Neutrophil (primary cell): ENCODE results near the gene COL16A1.

ENCODE experiments used
- H3K27ac ChIP-seq: fragments of 200-600 bp; sonication (generic); 2 replicates; pipeline ENCODE4 v1.5.1; 2016; ENCODE audit warnings: mild to moderate bottlenecking, moderate library complexity
- H3K27me3 ChIP-seq: fragments of 200-600 bp; sonication (generic); 2 replicates; pipeline ENCODE4 v1.6.0; 2016; ENCODE audit warnings: mild to moderate bottlenecking
- H3K36me3 ChIP-seq: fragments of 200-600 bp; sonication (generic); 2 replicates; pipeline ENCODE4 v1.5.1; 2017
- H3K4me1 ChIP-seq, 2 experiments: fragments of 200-600 bp in 1 of 2; sonication (generic) in 1 of 2; 1 replicate in 1 of 2; 2 replicates in 1 of 2; pipeline versions ENCODE4 v1.5.1 to v1.6.1; 2013 to 2016; ENCODE audit warnings: low read depth in 1 of 2, low read length in 1 of 2, mild to moderate bottlenecking in 1 of 2, moderate library complexity in 1 of 2; ENCODE audit not compliant: control insufficient read depth in 1 of 2, insufficient read depth in 1 of 2
- H3K4me3 ChIP-seq, 2 experiments: fragments of 200-600 bp in 1 of 2; sonication (generic) in 1 of 2; 1 replicate in 1 of 2; 2 replicates in 1 of 2; pipeline ENCODE4 v1.5.1; 2013 to 2016; ENCODE audit warnings: low read depth in 1 of 2, low read length in 1 of 2, mild to moderate bottlenecking in 1 of 2, moderate library complexity in 1 of 2
- H3K9me3 ChIP-seq: fragments of 200-600 bp; sonication (generic); 2 replicates; pipeline ENCODE4 v1.5.1; 2016
- CTCF ChIP-seq: fragments of 200-600 bp; sonication (generic); IDR thresholded peaks from 2 replicates; pipeline ENCODE4 v1.5.1; 2016; ENCODE audit warnings: antibody characterized with exemption

The COL16A1 gene

GRCh38 chr1:31640179-31640578 is 63.6 kb downstream of the COL16A1 start:
- no peak for TF ChIP-seq CTCF
- Histone ChIP-seq H3K27ac (peak overlapping the region; percentile 84), H3K36me3 (peaks cover under 1% of the 10 kb centered on the region), H3K9me3 (no peaks in the 10 kb centered on the region), H3K4me1 (peaks cover 76 to 78% of the 10 kb centered on the region in 2 experiments), H3K27me3 (no peaks in the 10 kb centered on the region), H3K4me3 (peak overlapping the region in 1 of 2 experiments; percentile 23)

GRCh38 chr1:31639543-31639942 is 64.3 kb downstream of the COL16A1 start:
- peaks cover 75 to 77% of the 10 kb centered on the region in 2 experiments for H3K4me1 ChIP-seq
- no peak for TF ChIP-seq CTCF
- peaks cover 7% of the 10 kb centered on the region for H3K36me3 ChIP-seq
- H3K27me3 ChIP-seq: no peaks in the 10 kb centered on the region
- peak overlapping the region; percentile 84 for H3K27ac ChIP-seq
- H3K4me3 ChIP-seq: peak overlapping the region; percentile 7 to 23
- no peaks in the 10 kb centered on the region for H3K9me3 ChIP-seq

- Histone ChIP-seq H3K27me3 (no peaks in the 10 kb centered on the region), H3K36me3 (peaks cover 21% of the 10 kb centered on the region), H3K4me3 (no peak overlapping the region), H3K4me1 (peaks cover 63 to 65% of the 10 kb centered on the region in 2 experiments), H3K9me3 (no peaks in the 10 kb centered on the region), H3K27ac (peak overlapping the region; percentile 84)
- no peak for TF ChIP-seq CTCF
Measured at GRCh38 chr1:31637915-31638673, 65.7 kb downstream of the COL16A1 start.

GRCh38 chr1:31633117-31633516 is 70.7 kb downstream of the COL16A1 start:
- peak; percentile 15 for TF ChIP-seq CTCF
- Histone ChIP-seq H3K4me1 (peaks cover 13 to 16% of the 10 kb centered on the region in 2 experiments), H3K9me3 (no peaks in the 10 kb centered on the region), H3K27me3 (no peaks in the 10 kb centered on the region), H3K36me3 (peaks cover 70% of the 10 kb centered on the region), H3K4me3 (no peak overlapping the region), H3K27ac (no peak overlapping the region)

- Histone ChIP-seq H3K36me3 (peaks cover 75% of the 10 kb centered on the region), H3K27ac (no peak overlapping the region), H3K4me1 (peaks cover 9 to 11% of the 10 kb centered on the region in 2 experiments), H3K9me3 (no peaks in the 10 kb centered on the region), H3K27me3 (no peaks in the 10 kb centered on the region), H3K4me3 (no peak overlapping the region)
- TF ChIP-seq CTCF: no peak
Measured at GRCh38 chr1:31632649-31633048, 71.2 kb downstream of the COL16A1 start.
